HG03378 (cell line): ENCODE measurements around the gene KRT10.

Experiments
- ATAC-seq: cut with Tn5 transposase; IDR thresholded peaks from one replicate; pipeline ENCODE4 v1.9.1; 2021; ENCODE audit warnings: mild to moderate bottlenecking, moderate library complexity; ENCODE audit not compliant: unreplicated experiment

Gene KRT10

GRCh38 chr17:40809721-40810421 lies 12.5 kb downstream of the KRT10 start:
- ATAC-seq = no peak

- no peak for ATAC-seq
These were observed 16.3 kb downstream of the KRT10 start for GRCh38 chr17:40806131-40806530.

GRCh38 chr17:40803617-40804082 lies 18.8 kb downstream of the KRT10 start:
- no peak for ATAC-seq

GRCh38 chr17:40801157-40801556 lies 21.3 kb downstream of the KRT10 start:
- no peak for ATAC-seq

- no peak for ATAC-seq
These were observed 22.0 kb downstream of the KRT10 start for GRCh38 chr17:40800381-40800780.

- no peak for ATAC-seq
These were observed 22.6 kb downstream of the KRT10 start, which contains the start of gene KRT28 for GRCh38 chr17:40799859-40800258. TSS of gene KRT28 (minus strand) at chr17:40799959. CDS start at chr17:40799893, 66 bp downstream.

GRCh38 chr17:40796846-40797245 lies 25.6 kb downstream of the KRT10 start:
- ATAC-seq = no peak

GRCh38 chr17:40795019-40795667 lies 27.3 kb downstream of the KRT10 start:
- ATAC-seq = no peak

GRCh38 chr17:40794466-40794865 lies 27.9 kb downstream of the KRT10 start:
- ATAC-seq = no peak

- no peak for ATAC-seq
These were observed 28.6 kb downstream of the KRT10 start for GRCh38 chr17:40793832-40794231.

GRCh38 chr17:40791787-40792436 lies 30.5 kb downstream of the KRT10 start:
- ATAC-seq = no peak

GRCh38 chr17:40791111-40791510 lies 31.3 kb downstream of the KRT10 start:
- no peak for ATAC-seq

- no peak for ATAC-seq
These were observed 40.0 kb downstream of the KRT10 start, which contains the start of gene KRT27 for GRCh38 chr17:40782450-40782849. TSS of gene KRT27 (minus strand) at chr17:40782550. CDS start at chr17:40782493, 57 bp downstream.

GRCh38 chr17:40779181-40779909 lies 43.1 kb downstream of the KRT10 start:
- ATAC-seq = no peak

GRCh38 chr17:40778461-40778860 lies 44.0 kb downstream of the KRT10 start:
- no peak for ATAC-seq

- no peak for ATAC-seq
These were observed 44.4 kb downstream of the KRT10 start for GRCh38 chr17:40777971-40778370.

GRCh38 chr17:40777459-40777858 lies 45.0 kb downstream of the KRT10 start:
- no peak for ATAC-seq

- ATAC-seq = no peak
These were observed 46.5 kb downstream of the KRT10 start for GRCh38 chr17:40775945-40776344.

- no peak for ATAC-seq
These were observed 50.3 kb downstream of the KRT10 start, which contains the start of gene KRT26 for GRCh38 chr17:40772101-40772500. TSS of gene KRT26 (minus strand) at chr17:40772201. CDS start at chr17:40772113, 88 bp downstream.
